Measurements from ENCODE around the gene CPEB3.

- no peak for TF ChIP-seq CTCF (IDR thresholded peaks at IDR 0.05; ENCODE audit: borderline replicate concordance, extremely low read depth, low read length, poor library complexity, severe bottlenecking)
- no peak for TF ChIP-seq EZH2 (IDR thresholded peaks at IDR 0.05; ENCODE audit: borderline replicate concordance, low read depth, low read length, severe bottlenecking)
Measured at GRCh38 chr10:92305133-92306072, 14.5 kb upstream of the CPEB3 start.
